HepG2 (cell line): ENCODE data around the gene LYRM1. TPM values are rescaled to one million over a fixed set of nuclear protein-coding genes. Genes with fewer than 3 reads are reported as not detected.
A peak's percentile ranks its signal among the peaks of the same experiment; 100 is the strongest.

ENCODE experiments used
- ARNTL ChIP-seq: sonication (generic); formaldehyde crosslinking; IDR thresholded peaks from 2 replicates; pipeline ENCODE4 v1.4.0; 2020; ENCODE audit warnings: mild to moderate bottlenecking, missing genetic modification reagents
- CCAR2 ChIP-seq: fragments of 200-400 bp; formaldehyde crosslinking; optimal IDR thresholded peaks from 2 replicates; pipeline ENCODE3; 2018; ENCODE audit warnings: low read depth, mild to moderate bottlenecking, low read length, moderate library complexity
- CEBPB ChIP-seq: IDR thresholded peaks from 2 replicates; pipeline ENCODE4 v1.6.1; 2011; ENCODE audit warnings: low read depth, low read length, improper control_type of control experiment, borderline replicate concordance
- E2F1 ChIP-seq: sonication (generic); formaldehyde crosslinking; IDR thresholded peaks from 2 replicates; pipeline ENCODE4 v1.5.0; 2020; ENCODE audit warnings: missing genetic modification reagents
- GMEB2 ChIP-seq: IDR thresholded peaks from 2 replicates; pipeline ENCODE4 v1.6.1; 2016; ENCODE audit warnings: missing biosample characterization, missing genetic modification reagents, low read depth
- HCFC1 ChIP-seq: fragments of 150-350 bp; IDR thresholded peaks from 2 replicates; pipeline ENCODE4 v1.6.1; 2014; ENCODE audit warnings: low read depth, low read length
- JARID2 ChIP-seq: sonication (generic); formaldehyde crosslinking; IDR thresholded peaks from 2 replicates; pipeline ENCODE4 v1.8.1; 2023; ENCODE audit warnings: missing genetic modification reagents, inconsistent platforms; ENCODE audit not compliant: insufficient replicate concordance
- MAFG ChIP-seq: sonication (generic); formaldehyde crosslinking; IDR thresholded peaks from 2 replicates; pipeline ENCODE4 v1.5.1; 2020; ENCODE audit warnings: mild to moderate bottlenecking, missing genetic modification reagents
- MBNL3 ChIP-seq: fragments of 250-450 bp; sonication (Bioruptor Pico); conservative IDR thresholded peaks from 2 replicates; pipeline ENCODE4 v1.8.0; 2022; ENCODE audit warnings: mild to moderate bottlenecking, inconsistent platforms
- NFYB ChIP-seq: sonication (generic); formaldehyde crosslinking; IDR thresholded peaks from 2 replicates; pipeline ENCODE4 v1.4.0; 2020; ENCODE audit warnings: missing genetic modification reagents
- ZBTB14 ChIP-seq: sonication (generic); formaldehyde crosslinking; IDR thresholded peaks from 2 replicates; pipeline ENCODE4 v1.4.0; 2020; ENCODE audit warnings: missing genetic modification reagents
- ZHX2 ChIP-seq, 2 experiments: sonication (generic) in 1 of 2; formaldehyde crosslinking in 1 of 2; IDR thresholded peaks; 2 replicates each; pipeline versions ENCODE4 v1.6.1 to v1.9.0; 2014 to 2022; ENCODE audit warnings: antibody characterized with exemption in 1 of 2, borderline replicate concordance in 1 of 2, inconsistent platforms in 1 of 2, low read depth in 1 of 2, missing genetic modification reagents in 1 of 2
- ZNF552 ChIP-seq: sonication (generic); formaldehyde crosslinking; IDR thresholded peaks from 2 replicates; pipeline ENCODE4 v1.9.0; 2022; ENCODE audit warnings: missing genetic modification reagents, mild to moderate bottlenecking, borderline replicate concordance
- ZNF577 ChIP-seq: sonication (generic); formaldehyde crosslinking; IDR thresholded peaks from 2 replicates; pipeline ENCODE4 v1.4.0; 2020; ENCODE audit warnings: mild to moderate bottlenecking, low read depth, missing genetic modification reagents, borderline replicate concordance
- polyA plus RNA-seq, 8 experiments: library from polyadenylated mRNA; depleted of rRNA in 3 of 8; stranded (reverse) in 7 of 8; unstranded in 1 of 8; fragments of >200 nt; fragmentation: Illumina TruSeq in 4 of 8; extraction: Trizol in 4 of 8; gene quantifications; 2 replicates each; pipeline versions ENCODE4 v1.2.1 to v1.2.3, GENCODE V29; 2011 to 2016; ENCODE audit warnings: low read depth in 4 of 8, missing spikeins in 1 of 8, mixed read lengths in 1 of 8; ENCODE audit not compliant: insufficient read depth in 1 of 8
- total RNA-seq, 5 experiments: library from RNA; depleted of rRNA; stranded (reverse); fragments of >200 nt; fragmentation: Illumina TruSeq; extraction: Trizol; gene quantifications; 2 replicates each; pipeline ENCODE4 v1.2.3, GENCODE V29; 2016; ENCODE audit warnings: low read depth in 1 of 5

The LYRM1 gene
- total and polyA plus RNA-seq, 2 of the 13 experiments (the other 11 are each of a cell fraction or from before 2014, with no cell fraction given): 59.2 to 82.6 TPM

- no peak for TF ChIP-seq ZBTB14
- TF ChIP-seq ZHX2 (IDR thresholded peaks at IDR 0.05; ENCODE audit: low read depth): no peak; the same call in 1 of the 2 replicates
- TF ChIP-seq ZHX2 (CRISPR knock-in tag; IDR thresholded peaks at IDR 0.05; ENCODE audit: borderline replicate concordance): no peak
- TF ChIP-seq MAFG: no peak
- TF ChIP-seq ZNF577 (CRISPR knock-in tag): no peak; the same call in 1 of the 2 replicates
- TF ChIP-seq ARNTL (CRISPR knock-in tag): 0 out of 2 replicates have a peak, but pooled peaks have one; percentile 24
- no peak for TF ChIP-seq CCAR2
- no peak for TF ChIP-seq CEBPB
- TF ChIP-seq NFYB (CRISPR knock-in tag): 0 out of 2 replicates have a peak, but pooled peaks have one; percentile 32
- no peak for TF ChIP-seq MBNL3 (CRISPR knock-in tag)
- peak; percentile 27; the same call in 1 of the 2 replicates for TF ChIP-seq GMEB2 (CRISPR knock-in tag)
- no peak for TF ChIP-seq E2F1 (CRISPR knock-in tag)
- no peak for TF ChIP-seq HCFC1
- TF ChIP-seq JARID2 (CRISPR knock-in tag): no peak
- no peak for TF ChIP-seq ZNF552 (CRISPR knock-in tag)
Observed at GRCh38 chr16:20901436-20902112, 1.0 kb downstream of the LYRM1 start (continued).
